ENCODE measurements around the gene KCNQ1. TPM values are rescaled to one million over a fixed set of nuclear protein-coding genes. Genes with fewer than 3 reads are reported as not detected.

KCNQ1 gene
- polyA plus RNA-seq, 1 of the 3 experiments (the other 2 are of a cell fraction): 0.05 TPM

GRCh38 chr11:2459796-2460531 is 15.2 kb downstream of the KCNQ1 start (continued):
- TF ChIP-seq CTCF (IDR thresholded peaks at IDR 0.05): no peak
- TF ChIP-seq RFX5 (IDR thresholded peaks at IDR 0.05; ENCODE audit: low read length): no peak
- no peak for TF ChIP-seq TEAD4 (IDR thresholded peaks at IDR 0.05; ENCODE audit: borderline replicate concordance, insufficient read depth)
- no peak for TF ChIP-seq TAF1 (IDR thresholded peaks at IDR 0.05; ENCODE audit: borderline replicate concordance, low read depth, low read length)

GRCh38 chr11:2460540-2461252 is 15.9 kb downstream of the KCNQ1 start:
- Histone ChIP-seq H3K4me1 (ENCODE audit: control insufficient read depth in 1 of 2, insufficient read depth in 2 of 2, low read depth in 1 of 2, low read length in 1 of 2) (peaks cover 0 to 26% of the 10 kb centered on the region in 2 experiments; a peak in 1 of 4 replicates), H3K27ac (ENCODE audit: low read depth in 2 of 2, low read length in 1 of 2) (peak overlapping the region in 1 of 2 experiments; percentile 43; a peak in 1 of 4 replicates), H4K20me1 (ENCODE audit: insufficient read depth) (no peaks in the 10 kb centered on the region), H3K4me2 (no peak overlapping the region), H2AFZ (ENCODE audit: low read depth) (no peak overlapping the region), H3K9ac (no peak overlapping the region), H3F3A (replicated peaks; ENCODE audit: insufficient read depth) (no peaks in the 10 kb centered on the region), H3K4me3 (ENCODE audit: low read depth in 2 of 2, low read length in 1 of 2) (no peak overlapping the region), H3K9me3 (no peaks in the 10 kb centered on the region), H3K9me2 (no peaks in the 10 kb centered on the region), H3K79me2 (ENCODE audit: insufficient read depth) (no peaks in the 10 kb centered on the region), H3K36me3 (replicated peaks in 1 of 2; ENCODE audit: control insufficient read depth in 1 of 2, insufficient read depth in 2 of 2, low read length in 1 of 2) (no peaks in the 10 kb centered on the region), H3K27me3 (ENCODE audit: insufficient read depth) (no peaks in the 10 kb centered on the region)
- CTCF ChIA-PET: interaction anchor here (1.1 to 2.5 kb wide), 3 partner anchors 40 to 72 kb away, joined by 4 to 7 read pairs (median 7); no protein-coding TSS in a partner anchor
- DNase-seq: no peak
- TF ChIP-seq ELF1 (IDR thresholded peaks at IDR 0.05) (no peak), NFIC (IDR thresholded peaks at IDR 0.05; ENCODE audit: borderline replicate concordance) (no peak), REST (IDR thresholded peaks at IDR 0.05; ENCODE audit: low read depth, low read length) (no peak), YY1 (IDR thresholded peaks at IDR 0.05; ENCODE audit: low read depth) (no peak), FOXM1 (IDR thresholded peaks at IDR 0.05; ENCODE audit: low read depth) (no peak), PBX3 (IDR thresholded peaks at IDR 0.05) (no peak), EP300 (IDR thresholded peaks at IDR 0.05; ENCODE audit: borderline replicate concordance in 1 of 2, low read depth in 1 of 2, low read length in 1 of 2) (no peak), RAD21 (IDR thresholded peaks at IDR 0.05; ENCODE audit: low read length) (no peak), RFX5 (IDR thresholded peaks at IDR 0.05; ENCODE audit: low read length) (no peak), TEAD4 (IDR thresholded peaks at IDR 0.05; ENCODE audit: borderline replicate concordance, insufficient read depth) (no peak), MXI1 (IDR thresholded peaks at IDR 0.05; ENCODE audit: low read depth, low read length) (no peak), MEF2A (IDR thresholded peaks at IDR 0.05; ENCODE audit: borderline replicate concordance, low read depth) (no peak), IRF3 (IDR thresholded peaks at IDR 0.05; ENCODE audit: low read depth, low read length) (no peak), TCF12 (IDR thresholded peaks at IDR 0.05) (no peak), NRF1 (IDR thresholded peaks at IDR 0.05; ENCODE audit: low read depth, low read length) (no peak), SIN3A (IDR thresholded peaks at IDR 0.05; ENCODE audit: borderline replicate concordance, low read depth, low read length) (no peak), FOSL2 (IDR thresholded peaks at IDR 0.05; ENCODE audit: borderline replicate concordance, low read depth) (no peak)
- 70% methylated on average over 6 of the region's 15 CpGs for WGBS (ENCODE audit: low lambda C conversion rate)
- POLR2A ChIA-PET: no interaction called here

Measured in SK-N-SH (cell line).